DOHH2 (cell line): ENCODE measurements around the gene HMGCLL1.

ENCODE experiments used
- H3F3A ChIP-seq: fragments of 200-600 bp; sonication (generic), shearing (Covaris generic); 2 replicates; pipeline ENCODE4 v1.6.0; 2016; ENCODE audit warnings: antibody characterized with exemption, mild to moderate bottlenecking; ENCODE audit not compliant: control insufficient read depth, insufficient read depth
- H3K27ac ChIP-seq: fragments of 200-600 bp; sonication (generic); 2 replicates; pipeline ENCODE4 v1.5.1; 2014; ENCODE audit warnings: low read depth, mild to moderate bottlenecking, low read length, moderate library complexity
- H3K27me3 ChIP-seq: fragments of 200-600 bp; sonication (generic); 2 replicates; pipeline ENCODE4 v1.6.1; 2014; ENCODE audit warnings: mild to moderate bottlenecking, low read length, mixed read lengths; ENCODE audit not compliant: control insufficient read depth
- H3K36me3 ChIP-seq: fragments of 200-600 bp; sonication (generic); 2 replicates; pipeline ENCODE4 v1.6.1; 2014; ENCODE audit warnings: mild to moderate bottlenecking, low read length, moderate library complexity, mixed read lengths; ENCODE audit not compliant: control insufficient read depth
- H3K4me1 ChIP-seq: fragments of 200-600 bp; sonication (generic); 2 replicates; pipeline ENCODE4 v1.6.1; 2014; ENCODE audit warnings: mild to moderate bottlenecking, low read length, mixed read lengths; ENCODE audit not compliant: control insufficient read depth
- H3K4me2 ChIP-seq: fragments of 200-600 bp; sonication (generic); 2 replicates; pipeline ENCODE4 v1.6.0; 2014; ENCODE audit warnings: mild to moderate bottlenecking, low read length, moderate library complexity
- H3K4me3 ChIP-seq: fragments of 200-600 bp; sonication (generic); 2 replicates; pipeline ENCODE4 v1.5.1; 2014; ENCODE audit warnings: mild to moderate bottlenecking, low read length, mixed read lengths
- H3K79me2 ChIP-seq: fragments of 200-600 bp; sonication (generic); 2 replicates; pipeline ENCODE4 v1.6.1; 2014; ENCODE audit warnings: mild to moderate bottlenecking, low read length, mixed read lengths; ENCODE audit not compliant: control insufficient read depth
- H3K9me2 ChIP-seq: fragments of 200-600 bp; sonication (generic); replicated peaks from 2 replicates; pipeline ENCODE4 v1.6.1; 2014; ENCODE audit warnings: mild to moderate bottlenecking, low read length, mixed read lengths; ENCODE audit not compliant: control insufficient read depth
- H3K9me3 ChIP-seq: fragments of 200-600 bp; sonication (generic); 2 replicates; pipeline ENCODE4 v1.6.1; 2014; ENCODE audit warnings: antibody characterized with exemption, low read length, mixed read lengths; ENCODE audit not compliant: control insufficient read depth, insufficient read depth
- H4K20me1 ChIP-seq: fragments of 200-600 bp; sonication (generic); 2 replicates; pipeline ENCODE4 v1.6.0; 2014; ENCODE audit warnings: low read depth, mild to moderate bottlenecking, antibody characterized with exemption, low read length, moderate library complexity; ENCODE audit not compliant: control insufficient read depth, insufficient read depth
- EZH2phosphoT487 ChIP-seq: fragments of 200-600 bp; sonication (generic); IDR thresholded peaks from 2 replicates; pipeline ENCODE4 v1.6.1; 2017; ENCODE audit warnings: borderline replicate concordance, mild to moderate bottlenecking, antibody characterized with exemption, low read length, moderate library complexity, mixed read lengths
- TF ChIP-seq, protein P1 (sequence below): fragments of 200-600 bp; sonication (generic); IDR thresholded peaks from one replicate; pipeline ENCODE4 v1.5.1; 2014; ENCODE audit warnings: antibody characterized with exemption, mild to moderate bottlenecking, low read depth, low read length; ENCODE audit not compliant: poor library complexity, severe bottlenecking

Gene HMGCLL1

DNA sequence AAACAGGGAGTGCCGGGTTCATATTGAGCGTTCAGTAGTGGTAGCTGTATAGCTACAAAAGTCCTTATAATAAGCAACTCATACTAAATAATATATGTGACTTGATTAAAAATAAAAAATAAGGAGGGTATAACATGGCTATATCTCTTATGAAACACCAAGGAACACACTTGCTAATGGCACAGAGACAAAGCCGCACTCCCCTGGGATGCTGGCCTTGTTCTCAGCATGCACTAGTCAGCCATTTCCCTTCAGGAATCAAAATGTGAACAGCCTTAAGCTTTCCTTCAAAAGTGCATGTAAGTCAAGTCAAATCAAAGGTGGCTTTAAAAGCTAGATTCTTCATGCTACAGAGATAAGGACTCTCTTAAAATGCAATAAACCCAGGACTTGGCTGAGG, 9.4 kb downstream of the HMGCLL1 start:
- TF ChIP-seq, protein P1, sequence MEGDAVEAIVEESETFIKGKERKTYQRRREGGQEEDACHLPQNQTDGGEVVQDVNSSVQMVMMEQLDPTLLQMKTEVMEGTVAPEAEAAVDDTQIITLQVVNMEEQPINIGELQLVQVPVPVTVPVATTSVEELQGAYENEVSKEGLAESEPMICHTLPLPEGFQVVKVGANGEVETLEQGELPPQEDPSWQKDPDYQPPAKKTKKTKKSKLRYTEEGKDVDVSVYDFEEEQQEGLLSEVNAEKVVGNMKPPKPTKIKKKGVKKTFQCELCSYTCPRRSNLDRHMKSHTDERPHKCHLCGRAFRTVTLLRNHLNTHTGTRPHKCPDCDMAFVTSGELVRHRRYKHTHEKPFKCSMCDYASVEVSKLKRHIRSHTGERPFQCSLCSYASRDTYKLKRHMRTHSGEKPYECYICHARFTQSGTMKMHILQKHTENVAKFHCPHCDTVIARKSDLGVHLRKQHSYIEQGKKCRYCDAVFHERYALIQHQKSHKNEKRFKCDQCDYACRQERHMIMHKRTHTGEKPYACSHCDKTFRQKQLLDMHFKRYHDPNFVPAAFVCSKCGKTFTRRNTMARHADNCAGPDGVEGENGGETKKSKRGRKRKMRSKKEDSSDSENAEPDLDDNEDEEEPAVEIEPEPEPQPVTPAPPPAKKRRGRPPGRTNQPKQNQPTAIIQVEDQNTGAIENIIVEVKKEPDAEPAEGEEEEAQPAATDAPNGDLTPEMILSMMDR: no peak
- TF ChIP-seq EZH2phosphoT487: no peak
- H3F3A ChIP-seq: no peaks in the 10 kb centered on the region

DNA sequence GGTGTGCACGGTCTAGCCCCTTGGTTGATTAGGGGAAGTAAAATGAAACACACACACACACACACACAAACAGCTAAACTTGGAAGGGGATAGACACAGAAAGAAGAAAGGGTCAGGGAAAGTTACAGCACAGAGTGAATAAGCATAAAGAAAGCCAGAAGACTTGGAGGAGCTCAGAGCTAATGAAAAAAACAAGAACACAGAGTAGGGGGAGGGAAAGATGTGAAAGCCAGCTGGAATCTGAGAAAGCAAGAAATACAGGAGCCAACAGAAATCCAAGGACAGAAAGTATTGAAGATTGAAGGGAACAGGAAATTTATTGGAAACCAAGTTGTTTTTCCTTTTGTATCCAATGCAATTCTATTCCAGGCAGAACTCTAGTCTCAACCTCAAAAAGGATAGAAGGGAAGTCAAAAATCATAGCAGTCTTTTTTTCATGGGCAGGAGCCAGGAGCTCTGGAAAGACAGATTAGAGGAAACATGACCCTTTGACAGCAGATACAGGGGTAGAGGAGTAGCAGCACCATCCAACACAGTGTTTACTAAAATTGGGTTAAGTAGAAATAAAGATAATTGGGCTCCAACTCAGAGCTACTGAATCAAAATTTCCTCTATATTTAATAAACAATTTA, 10.1 kb downstream of the HMGCLL1 start:
- H3F3A ChIP-seq: no peaks in the 10 kb centered on the region
- no peaks in the 10 kb centered on the region for H3K79me2 ChIP-seq
- H3K9me2 ChIP-seq: no peaks in the 10 kb centered on the region
- H3K36me3 ChIP-seq: no peaks in the 10 kb centered on the region
- H3K27me3 ChIP-seq: no peaks in the 10 kb centered on the region
- H3K27ac ChIP-seq: no peak overlapping the region
- no peak for TF ChIP-seq EZH2phosphoT487
- TF ChIP-seq, protein P1: no peak
- no peaks in the 10 kb centered on the region for H3K9me3 ChIP-seq
- no peaks in the 10 kb centered on the region for H3K4me1 ChIP-seq
- no peaks in the 10 kb centered on the region for H4K20me1 ChIP-seq
- no peak overlapping the region for H3K4me2 ChIP-seq
- no peak overlapping the region for H3K4me3 ChIP-seq

More for the DNA sequence above, 9.4 kb downstream of the HMGCLL1 start:
- no peaks in the 10 kb centered on the region for H3K9me2 ChIP-seq
- no peaks in the 10 kb centered on the region for H3K9me3 ChIP-seq
- no peaks in the 10 kb centered on the region for H4K20me1 ChIP-seq
- no peaks in the 10 kb centered on the region for H3K79me2 ChIP-seq
- H3K27ac ChIP-seq: no peak overlapping the region
- H3K27me3 ChIP-seq: no peaks in the 10 kb centered on the region
- H3K4me1 ChIP-seq: no peaks in the 10 kb centered on the region
- no peaks in the 10 kb centered on the region for H3K36me3 ChIP-seq
- no peak overlapping the region for H3K4me3 ChIP-seq
- H3K4me2 ChIP-seq: no peak overlapping the region

DNA sequence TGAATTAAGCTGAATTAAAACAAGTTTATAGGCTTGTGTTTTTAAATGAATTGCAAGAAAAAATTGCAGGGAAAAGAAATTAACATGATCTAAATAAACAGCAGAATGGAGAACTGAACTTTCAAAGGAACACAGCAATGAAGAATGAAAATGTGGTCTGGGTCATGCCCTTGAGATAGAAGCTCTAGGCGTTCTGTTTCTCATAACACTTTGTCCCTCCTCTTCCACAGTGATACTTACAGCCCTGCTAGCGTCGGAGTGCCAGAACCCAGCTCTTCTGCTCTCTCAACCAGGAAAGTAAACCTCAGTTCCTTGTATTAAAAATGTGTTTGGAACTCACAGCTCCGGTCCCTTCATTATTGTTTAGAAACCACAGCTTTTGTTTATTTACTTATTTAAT, 11.4 kb downstream of the HMGCLL1 start:
- H3K4me2 ChIP-seq: no peak overlapping the region
- no peaks in the 10 kb centered on the region for H4K20me1 ChIP-seq
- H3K27ac ChIP-seq: no peak overlapping the region
- no peaks in the 10 kb centered on the region for H3K9me3 ChIP-seq
- no peaks in the 10 kb centered on the region for H3F3A ChIP-seq
- H3K4me3 ChIP-seq: no peak overlapping the region
- H3K79me2 ChIP-seq: no peaks in the 10 kb centered on the region
- H3K4me1 ChIP-seq: no peaks in the 10 kb centered on the region
- H3K36me3 ChIP-seq: no peaks in the 10 kb centered on the region
- no peaks in the 10 kb centered on the region for H3K9me2 ChIP-seq
- TF ChIP-seq, protein P1: no peak
- TF ChIP-seq EZH2phosphoT487: no peak
- no peaks in the 10 kb centered on the region for H3K27me3 ChIP-seq
